HuH-7.5 (cell line): Measurements from ENCODE around the gene MAP1LC3A.

Experiments used
- DNase-seq: peaks from one replicate; pipeline ENCODE4 v3.0.0; 2011; ENCODE audit warnings: low spot score

MAP1LC3A gene

DNA sequence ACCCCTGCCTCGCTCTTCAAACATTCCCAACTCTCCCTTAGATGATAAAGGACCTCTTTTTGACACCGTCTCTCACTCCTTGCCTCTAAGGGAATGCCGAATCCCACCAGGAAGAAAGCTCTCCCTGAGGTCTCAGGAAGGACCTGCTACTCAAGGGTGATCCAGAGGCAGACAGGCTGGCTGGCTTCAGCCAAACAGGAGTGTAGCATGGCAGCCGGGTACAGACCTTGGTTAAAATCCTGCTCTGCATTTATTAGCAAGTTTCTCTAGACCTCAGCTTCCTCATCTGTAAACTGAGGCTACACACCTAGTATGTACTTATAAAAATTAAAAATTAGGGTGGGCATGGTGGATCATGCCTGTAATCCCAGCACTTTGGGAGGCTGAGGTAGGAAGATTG lies 17.2 kb downstream of the MAP1LC3A start:
- DNase-seq, result no peak

DNA sequence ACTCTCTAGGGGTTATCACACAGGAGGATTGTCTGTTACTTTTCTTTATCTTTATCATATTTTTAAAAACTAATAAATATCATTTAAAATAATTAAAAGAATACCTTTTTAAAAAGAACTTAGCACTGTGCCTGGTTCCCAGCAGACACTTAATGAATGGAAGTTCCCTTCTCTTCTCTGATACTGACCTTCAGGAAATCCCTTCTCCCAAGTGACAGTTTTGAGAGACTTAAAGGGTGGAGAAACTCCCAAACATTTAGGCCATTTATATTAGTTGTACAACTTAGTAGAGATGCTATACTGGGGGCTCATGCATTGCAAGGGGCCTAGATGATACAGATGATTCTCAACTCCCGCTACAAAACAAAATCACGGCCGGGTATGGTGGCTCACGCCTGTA lies 18.5 kb downstream of the MAP1LC3A start:
- no peak for DNase-seq

DNA sequence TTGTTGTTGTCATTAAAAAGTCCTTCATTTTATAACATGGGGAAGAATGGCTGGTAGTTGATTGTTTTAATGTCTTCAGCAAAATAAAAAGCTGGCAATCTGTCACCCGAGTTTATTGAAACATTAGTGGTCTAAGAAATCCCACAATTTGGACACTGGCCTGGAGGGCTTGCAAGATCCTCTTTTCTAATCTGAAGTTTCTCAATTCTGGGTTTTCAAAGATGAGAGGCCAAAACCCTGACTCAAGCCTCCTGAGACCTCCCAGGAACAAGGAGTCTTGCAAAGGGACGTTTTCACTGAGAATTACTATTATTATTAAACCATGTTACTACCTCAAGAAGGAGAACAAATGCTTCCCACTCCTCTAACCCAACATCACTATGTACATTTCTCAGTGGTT lies 19.5 kb downstream of the MAP1LC3A start:
- no peak for DNase-seq

DNA sequence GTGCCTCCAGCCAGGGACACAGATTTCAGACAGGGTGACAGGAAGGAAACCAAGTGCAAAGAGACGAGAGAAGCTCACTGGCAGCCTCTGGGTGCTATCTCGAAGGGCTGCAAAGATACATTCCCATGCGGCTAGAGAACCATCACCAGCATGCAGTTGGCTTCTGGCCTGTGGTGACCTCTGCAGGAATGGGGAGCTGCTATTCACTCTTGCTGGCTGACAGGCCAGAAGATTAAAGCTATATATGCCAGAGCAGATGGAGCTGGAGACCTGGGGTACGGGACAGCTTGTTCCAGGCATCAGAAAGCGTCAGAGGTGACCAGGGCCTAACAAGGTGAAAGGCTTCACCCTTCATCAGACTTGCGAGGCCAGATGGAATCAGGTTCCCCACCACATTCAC lies 20.0 kb downstream of the MAP1LC3A start:
- no peak for DNase-seq

DNA sequence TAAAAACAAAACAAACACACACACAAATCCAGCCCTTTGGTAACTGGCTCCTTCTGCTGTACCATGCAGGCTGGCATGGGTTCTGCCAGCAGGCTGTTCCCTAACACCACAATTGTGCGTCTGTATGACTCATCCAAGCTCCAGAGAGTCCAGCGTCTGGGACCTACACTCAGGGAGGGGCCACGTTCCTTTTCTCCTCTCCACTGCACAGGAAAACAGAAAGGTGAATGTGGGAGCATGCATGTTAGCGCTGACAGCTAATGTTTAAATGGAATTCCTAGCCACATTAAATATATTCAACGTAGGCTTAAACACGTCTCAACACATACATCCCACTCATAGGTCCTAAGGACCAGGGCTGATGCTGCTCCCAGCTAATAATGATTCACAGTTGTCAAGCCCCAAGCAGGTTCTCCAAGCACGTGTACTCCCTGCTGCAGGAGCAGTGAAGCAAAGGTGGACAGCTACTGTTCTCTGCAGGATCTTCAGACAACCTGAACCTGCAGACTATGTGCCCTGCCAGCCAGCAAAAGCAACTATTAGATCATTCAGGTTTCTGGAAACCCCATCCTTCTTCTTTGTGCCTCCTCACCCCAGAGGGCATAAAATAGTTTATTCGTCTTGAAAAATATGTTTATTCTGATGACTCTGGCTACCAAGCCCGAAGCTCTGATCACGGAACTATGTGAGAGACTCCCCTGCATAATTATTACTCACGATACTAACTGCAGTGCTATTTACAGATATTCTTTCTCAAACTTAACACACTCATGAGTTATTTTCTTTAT lies 20.9 kb downstream of the MAP1LC3A start:
- no peak for DNase-seq

DNA sequence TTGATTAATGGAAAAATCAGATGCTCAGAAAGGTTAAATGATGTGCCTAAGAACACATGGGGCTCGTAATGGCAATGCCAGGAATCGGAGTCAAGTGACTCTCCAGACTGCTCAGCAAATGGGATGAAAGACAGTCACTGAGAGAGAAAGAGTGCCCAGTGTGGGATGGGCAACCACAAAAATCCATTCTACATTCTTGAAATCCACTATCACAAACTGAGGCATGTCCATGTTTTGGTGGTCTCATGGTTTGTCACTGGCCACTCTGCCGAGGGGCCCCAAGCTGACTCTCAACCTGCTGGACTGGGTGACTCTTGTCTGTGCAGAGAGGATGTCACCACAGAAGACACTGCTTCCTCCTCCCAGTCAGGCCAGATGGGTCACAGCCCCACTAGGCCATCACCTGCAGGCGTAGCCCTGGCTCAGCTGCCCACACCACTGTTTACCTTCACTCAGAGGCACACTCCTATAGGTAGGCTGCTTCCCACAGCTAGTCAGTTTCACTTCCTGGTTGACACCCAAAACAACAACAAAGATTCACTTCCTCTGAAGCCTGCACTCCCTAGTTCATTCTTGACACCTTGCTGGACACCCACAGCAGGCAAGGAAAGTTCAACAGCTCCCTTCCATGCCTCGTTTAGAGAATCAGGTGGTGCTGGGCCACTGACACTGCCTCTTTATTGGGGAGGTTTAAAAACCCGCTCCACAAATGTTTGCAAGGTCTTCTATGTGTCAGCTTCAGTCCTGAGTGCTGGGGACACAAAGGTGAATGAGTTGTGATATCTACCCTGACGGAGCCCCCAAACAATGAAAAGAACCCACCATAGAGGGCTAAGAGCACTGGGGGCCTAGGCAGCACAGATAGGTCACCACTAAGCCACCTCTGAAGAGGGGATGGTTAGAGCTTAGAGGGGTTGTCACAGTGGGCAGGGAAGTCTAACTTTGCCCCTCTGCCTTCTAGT lies 21.7 kb downstream of the MAP1LC3A start:
- DNase-seq, result no peak

DNA sequence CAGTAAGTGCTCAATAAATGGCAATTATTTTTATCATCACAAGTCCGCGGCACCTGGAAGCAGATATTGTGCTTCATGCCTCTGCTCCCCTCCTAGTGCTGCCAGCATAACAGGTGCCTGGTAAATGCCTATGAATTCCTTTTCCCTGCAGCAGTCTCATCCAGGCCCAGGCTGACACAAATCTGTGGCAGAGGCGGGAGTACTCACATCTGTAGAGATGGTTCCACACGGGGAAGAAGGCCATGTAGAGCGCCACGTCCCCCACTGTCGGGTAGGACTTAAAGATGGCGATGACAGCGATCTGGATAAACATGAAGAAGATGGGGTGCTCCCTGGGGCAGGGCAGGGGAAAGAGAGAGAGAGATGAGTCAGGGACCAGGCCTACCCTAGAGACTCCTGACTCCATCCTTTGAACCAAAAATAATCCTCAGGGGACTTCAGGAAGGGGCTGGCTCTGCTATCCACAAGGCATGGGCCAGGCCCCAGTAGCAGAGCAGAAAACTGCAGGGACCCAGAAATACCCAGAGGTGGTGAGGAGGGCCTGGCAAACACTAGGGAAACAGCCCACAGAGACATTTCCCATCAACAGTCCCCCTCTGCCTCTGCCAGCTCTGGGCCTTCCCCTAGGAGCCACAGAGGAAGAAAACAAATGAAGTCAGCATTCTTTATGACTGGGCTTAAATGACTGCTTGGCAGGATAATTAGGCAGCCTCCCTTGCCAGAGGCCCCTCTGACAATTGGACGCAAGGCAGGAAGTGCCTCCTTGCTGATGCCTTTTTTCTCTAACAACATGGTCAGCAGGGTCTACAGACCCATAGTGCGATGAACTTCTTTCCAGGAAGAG lies 23.0 kb downstream of the MAP1LC3A start:
- no peak for DNase-seq

DNA sequence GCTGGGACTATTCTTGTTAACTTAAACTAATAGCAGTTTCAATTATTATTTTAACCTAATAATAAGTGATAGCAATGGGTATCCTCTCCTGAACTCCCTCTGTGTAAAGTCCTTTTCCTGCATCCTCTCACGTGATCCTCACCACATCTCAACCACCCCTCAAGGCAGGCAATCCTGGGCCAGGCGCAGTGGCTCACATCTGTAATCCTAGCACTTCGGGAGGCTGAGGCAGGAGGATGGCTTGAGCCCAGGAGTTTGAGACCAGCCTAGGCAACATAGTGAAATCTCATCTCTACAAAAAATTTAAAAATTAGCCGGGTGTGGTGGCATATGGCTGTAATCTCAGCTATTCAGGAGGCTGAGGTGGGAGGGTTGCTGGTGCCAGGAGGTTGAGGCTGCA lies 23.7 kb downstream of the MAP1LC3A start:
- no peak for DNase-seq

DNA sequence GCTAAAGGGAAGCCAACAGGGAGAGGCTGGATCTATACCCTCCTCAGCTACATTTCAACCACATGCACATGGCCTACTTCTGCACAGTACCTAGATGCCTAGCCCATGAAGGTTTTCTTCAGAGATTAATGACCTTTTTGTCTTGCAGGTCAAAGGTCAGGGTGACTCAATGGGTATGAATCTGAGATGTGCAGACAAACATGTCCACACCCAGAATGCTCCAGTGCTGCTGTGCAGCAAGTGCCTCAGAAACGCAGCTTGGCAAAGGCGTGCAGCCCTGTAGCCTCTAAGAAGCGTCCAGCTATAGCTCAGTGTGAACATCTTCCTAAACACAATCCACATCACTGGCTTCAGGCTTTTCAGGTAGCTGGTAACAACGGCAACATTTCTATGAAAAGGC lies 24.4 kb downstream of the MAP1LC3A start:
- no peak for DNase-seq

DNA sequence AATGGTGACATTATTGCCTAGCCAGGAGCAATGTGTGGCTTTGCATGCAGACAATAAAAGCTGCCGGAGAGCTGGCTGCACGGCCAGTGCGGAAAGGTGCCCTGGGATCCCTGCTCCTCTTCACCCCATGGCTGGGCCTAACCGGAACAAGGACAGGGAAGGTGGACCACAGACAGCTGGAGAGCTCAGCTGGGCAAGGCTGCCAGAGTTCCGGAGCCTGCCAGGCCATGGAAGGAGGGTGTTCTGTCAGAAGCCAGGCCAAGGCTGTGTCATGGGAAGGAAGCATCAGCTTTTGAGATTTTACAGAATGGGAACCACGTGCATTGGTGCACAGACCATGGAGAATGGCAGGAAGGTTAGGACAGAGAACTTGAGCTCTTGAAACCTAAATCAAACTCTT lies 25.0 kb downstream of the MAP1LC3A start:
- DNase-seq, result no peak

DNA sequence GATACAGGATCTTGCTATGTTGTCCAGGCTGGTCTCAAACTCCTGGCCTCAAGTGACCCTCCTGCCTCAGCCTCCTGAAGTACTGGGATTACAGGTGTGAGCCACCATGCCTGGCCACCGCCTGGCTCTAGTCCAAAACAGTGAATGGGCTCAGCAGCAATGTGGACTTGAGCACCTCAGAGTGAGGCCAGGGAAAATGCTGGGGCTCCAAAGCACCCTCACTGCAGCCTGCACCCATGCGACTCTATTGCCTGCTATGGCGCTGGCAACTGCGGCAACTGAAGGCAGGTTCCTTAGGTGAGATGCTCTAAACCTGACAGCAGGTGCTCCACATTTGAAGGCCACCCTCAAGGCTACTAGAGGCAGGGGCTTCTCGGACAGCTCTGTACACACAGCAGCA lies 26.5 kb downstream of the MAP1LC3A start:
- no peak for DNase-seq

DNA sequence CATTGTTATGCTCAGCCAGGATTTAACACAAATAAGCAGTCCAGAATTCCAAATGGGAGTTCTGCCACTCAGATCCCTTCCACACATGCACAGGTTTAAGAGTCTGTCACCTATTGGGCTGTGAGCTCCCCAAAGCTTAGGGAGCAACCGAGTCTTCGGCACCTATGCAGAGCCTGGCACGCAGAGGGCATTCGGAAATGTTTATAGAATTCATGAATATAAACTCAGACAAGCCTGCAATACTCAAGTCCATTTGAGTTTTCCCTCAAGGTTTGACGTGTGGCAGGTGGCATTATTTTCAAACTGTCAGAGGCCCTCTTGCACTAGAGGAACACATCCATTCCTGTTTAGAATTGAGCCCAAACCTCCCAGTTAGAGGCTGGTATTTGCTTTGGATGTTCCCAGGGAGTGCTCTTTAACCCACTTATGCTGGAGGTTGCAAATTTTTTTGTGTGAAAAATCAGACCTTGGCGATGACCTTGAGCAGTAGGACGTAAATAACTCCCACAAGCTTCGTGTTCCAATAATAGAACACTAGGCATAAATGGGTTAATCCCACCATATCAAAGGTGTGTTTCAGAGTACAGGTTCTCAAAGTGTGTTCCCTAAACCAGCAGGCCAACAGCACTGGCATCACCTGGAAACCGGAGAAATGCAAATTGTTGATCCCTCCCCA lies 28.1 kb downstream of the MAP1LC3A start:
- DNase-seq, result no peak

DNA sequence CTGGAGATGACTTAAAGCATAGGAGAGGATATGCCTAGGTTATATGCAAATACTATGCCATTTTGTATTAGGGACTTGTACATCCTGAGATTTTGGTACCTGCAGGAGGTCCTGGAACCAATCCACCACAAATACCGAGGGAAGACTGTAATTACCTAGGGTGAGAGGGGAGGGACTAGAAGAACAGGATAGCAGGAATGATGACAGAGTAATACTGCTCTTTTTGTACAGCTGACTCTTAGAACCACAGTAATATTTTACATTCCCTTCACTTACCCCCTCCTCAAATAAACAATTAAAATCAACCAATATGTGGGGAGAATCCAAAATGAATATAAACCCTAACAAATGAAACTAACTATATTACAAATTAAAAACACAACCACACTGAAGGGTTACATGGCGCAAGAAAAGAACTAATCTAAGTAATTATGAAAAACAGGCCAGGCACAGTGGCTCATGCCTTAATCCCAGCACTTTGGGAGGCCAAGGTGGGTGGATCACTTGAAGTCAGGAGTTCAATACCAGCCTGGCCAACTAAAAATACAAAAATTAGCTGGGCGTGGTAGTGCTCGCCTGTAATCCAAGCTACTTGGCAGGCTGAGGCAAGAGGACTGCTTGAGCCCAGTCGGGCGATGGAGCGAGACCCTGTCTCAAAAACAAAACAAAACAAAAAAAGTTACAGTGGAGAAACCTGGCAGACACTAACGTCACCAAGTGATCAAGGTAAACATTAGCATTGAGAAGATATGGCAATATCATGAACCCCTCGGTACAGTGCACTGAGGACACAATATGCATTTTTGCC lies 37.1 kb downstream of the MAP1LC3A start:
- no peak for DNase-seq

DNA sequence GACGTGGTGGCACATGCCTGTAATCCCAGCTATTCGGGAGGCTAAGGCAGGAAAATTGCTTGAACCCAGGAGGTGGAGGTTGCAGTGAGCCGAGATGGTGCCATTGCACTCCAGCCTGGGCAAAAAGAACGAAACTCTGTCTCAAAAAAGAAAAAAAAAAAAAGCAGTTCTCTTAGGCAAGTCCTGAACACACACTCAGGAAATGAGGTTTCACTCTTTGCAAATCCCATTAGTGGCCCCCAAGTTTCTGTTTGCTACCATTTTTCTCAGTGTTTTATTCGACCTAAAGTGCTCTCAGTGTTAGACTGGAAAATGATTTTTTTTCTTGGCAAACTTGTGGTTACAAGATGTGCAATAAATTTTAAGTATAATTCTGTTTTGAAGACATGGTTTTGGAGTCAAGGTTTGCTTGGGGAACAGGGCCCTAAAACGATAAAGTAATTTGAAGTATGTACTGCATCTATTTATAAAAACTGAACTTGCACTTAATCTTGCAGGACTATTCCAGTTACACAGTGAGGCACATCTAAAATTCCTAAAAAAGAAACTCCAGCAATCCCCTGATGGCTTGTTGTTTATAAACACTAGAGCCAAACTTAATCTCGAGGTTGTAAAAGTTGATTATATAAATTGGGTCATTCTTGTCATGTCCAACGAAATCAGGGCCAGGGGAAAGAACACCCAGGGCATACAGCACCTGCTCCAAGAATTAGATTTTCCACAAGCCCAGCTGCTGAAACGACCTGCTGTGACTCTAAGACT lies 42.6 kb downstream of the MAP1LC3A start:
- DNase-seq, result no peak

DNA sequence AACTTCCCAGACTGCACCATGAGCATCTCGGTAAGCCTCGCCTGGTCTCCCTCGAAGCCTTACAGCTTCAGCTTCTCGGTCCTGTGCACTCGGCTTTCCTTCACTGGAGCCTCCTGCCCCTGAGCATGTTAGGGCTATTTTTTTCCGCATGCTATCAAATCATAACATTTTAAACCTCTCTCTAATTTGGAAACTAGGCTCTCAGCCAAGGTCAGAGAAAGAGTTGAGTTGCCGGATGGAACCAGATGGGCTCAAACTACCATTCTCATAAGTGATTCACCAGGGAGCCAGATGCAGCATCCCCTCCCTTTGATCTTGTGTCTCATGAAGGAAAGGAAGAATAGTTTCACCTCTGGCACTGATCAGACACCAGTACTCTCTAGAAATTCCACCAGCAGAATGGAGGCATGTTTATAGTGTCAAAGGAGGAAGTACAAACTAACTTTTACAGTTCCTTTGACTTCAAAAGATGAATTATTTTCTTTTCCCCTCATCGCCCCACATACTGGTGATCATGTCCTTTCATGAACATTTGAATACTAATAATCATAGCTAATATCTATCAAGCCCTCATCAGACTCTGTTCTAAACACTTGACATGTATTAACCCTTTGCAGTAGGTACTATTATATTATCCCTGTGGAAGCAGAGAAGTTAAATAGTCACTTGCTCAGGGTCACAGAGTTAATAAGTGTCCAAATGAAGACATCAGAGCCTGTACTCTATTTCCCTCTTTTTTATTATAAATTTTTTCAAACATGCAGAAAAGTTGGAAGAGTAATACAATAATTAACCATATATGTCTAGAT lies 46.7 kb downstream of the MAP1LC3A start:
- DNase-seq, result no peak

DNA sequence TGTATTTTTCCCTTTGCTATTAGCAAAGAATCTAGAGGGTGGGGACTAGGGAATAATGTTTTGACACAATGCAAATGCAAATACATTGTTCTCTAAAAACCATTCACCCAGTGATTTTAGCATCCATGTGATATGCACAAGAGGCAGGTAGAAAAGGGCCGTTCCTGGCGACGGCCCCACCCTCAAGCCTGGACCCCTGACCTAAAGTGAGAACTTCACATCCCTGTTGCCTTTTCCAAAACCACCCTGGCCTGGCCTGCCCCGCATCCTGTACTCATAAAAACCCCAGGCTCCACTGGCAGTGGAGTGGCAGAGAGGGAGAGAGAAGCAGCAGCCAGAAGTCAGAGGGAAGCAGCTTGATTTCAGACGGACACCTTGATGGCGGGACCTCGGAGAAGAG lies 48.5 kb downstream of the MAP1LC3A start:
- no peak for DNase-seq
